Muscle of leg (tissue), 11 donors: Measurements from ENCODE around the gene CLHC1. TPM values are rescaled to one million over a fixed set of nuclear protein-coding genes. Genes with fewer than 3 reads are reported as not detected.
A peak's percentile ranks its signal among the peaks of the same experiment; 100 is the strongest.

Source experiments
- DNase-seq: peaks from one replicate; pipeline ENCODE4 v3.0.0; 2013
- H3K27ac ChIP-seq: one replicate; pipeline ENCODE4 v1.5.1; 2013; ENCODE audit warnings: mild to moderate bottlenecking, low read length, control low read depth
- H3K27me3 ChIP-seq: one replicate; pipeline ENCODE4 v1.6.1; 2013; ENCODE audit warnings: low read length; ENCODE audit not compliant: control insufficient read depth, insufficient read depth
- H3K36me3 ChIP-seq: one replicate; pipeline ENCODE4 v1.6.1; 2013; ENCODE audit warnings: low read length; ENCODE audit not compliant: control insufficient read depth, insufficient read depth
- H3K4me1 ChIP-seq: one replicate; pipeline ENCODE4 v1.6.1; 2013; ENCODE audit warnings: low read length; ENCODE audit not compliant: control insufficient read depth, insufficient read depth
- H3K4me3 ChIP-seq: one replicate; pipeline ENCODE4 v1.5.1; 2013; ENCODE audit warnings: low read length, control low read depth
- H3K9me3 ChIP-seq: replicated peaks from 2 replicates; pipeline ENCODE4 v1.6.1; 2013; ENCODE audit warnings: low read depth, low read length; ENCODE audit not compliant: control insufficient read depth
- WGBS: methylation state at CpG from one replicate; pipeline ENCODE4 v1.1.5; 2013; ENCODE audit warnings: missing lambda C conversion rate; ENCODE audit not compliant: insufficient coverage; 5-methylcytosine and 5-hydroxymethylcytosine counted together
- polyA plus RNA-seq, 8 donors: library from polyadenylated mRNA; unstranded; fragments of 120-200 nt; gene quantifications; one replicate each; pipeline versions ENCODE4 v1.2.1 to v1.2.3, GENCODE V29; 2013; ENCODE audit warnings: inconsistent platforms in 1 of 8, low replicate concordance in 1 of 8; ENCODE audit not compliant: insufficient read length in 8 of 8, insufficient read depth in 1 of 8
- total RNA-seq: library from RNA; stranded (reverse); fragments of 120-200 nt; gene quantifications from one replicate; pipeline ENCODE4 v1.2.4, GENCODE V29; 2013

The CLHC1 gene
- total and polyA plus RNA-seq, 9 donors, result 6.4 to 15.1 (median 8.8) TPM

DNA sequence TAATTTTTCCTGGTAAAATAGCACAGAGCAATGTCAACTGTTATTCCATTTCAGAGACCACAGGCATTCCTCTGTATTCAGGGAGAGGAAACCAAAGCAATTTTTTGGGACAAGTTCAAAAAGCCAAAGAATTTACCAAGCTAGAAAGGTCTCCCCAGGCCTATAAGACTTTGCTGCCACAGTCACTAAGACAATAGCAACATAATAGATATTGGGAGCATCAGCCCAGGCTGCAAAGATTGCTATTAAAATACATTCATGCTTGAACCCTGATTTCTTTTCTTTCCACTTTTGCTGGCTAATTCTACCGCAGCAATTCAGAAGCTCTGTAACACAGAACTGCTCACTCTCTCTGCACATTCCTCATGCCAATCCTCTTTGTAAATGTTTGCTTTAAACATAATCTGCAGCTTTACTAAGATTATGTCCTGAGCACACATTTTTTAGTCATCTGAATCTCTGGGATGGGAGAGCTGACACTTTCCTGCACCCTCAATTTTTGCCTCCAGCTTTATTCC lies 76.3 kb downstream of the CLHC1 start:
- Histone ChIP-seq H3K36me3 (no peaks in the 10 kb centered on the region), H3K27me3 (no peaks in the 10 kb centered on the region), H3K4me3 (no peak overlapping the region), H3K9me3 (no peaks in the 10 kb centered on the region), H3K4me1 (peaks cover 58% of the 10 kb centered on the region), H3K27ac (peak overlapping the region; percentile 54)
- DNase-seq, result no peak
- WGBS, result 0% methylated on average over 1 of the region's 1 CpG

DNA sequence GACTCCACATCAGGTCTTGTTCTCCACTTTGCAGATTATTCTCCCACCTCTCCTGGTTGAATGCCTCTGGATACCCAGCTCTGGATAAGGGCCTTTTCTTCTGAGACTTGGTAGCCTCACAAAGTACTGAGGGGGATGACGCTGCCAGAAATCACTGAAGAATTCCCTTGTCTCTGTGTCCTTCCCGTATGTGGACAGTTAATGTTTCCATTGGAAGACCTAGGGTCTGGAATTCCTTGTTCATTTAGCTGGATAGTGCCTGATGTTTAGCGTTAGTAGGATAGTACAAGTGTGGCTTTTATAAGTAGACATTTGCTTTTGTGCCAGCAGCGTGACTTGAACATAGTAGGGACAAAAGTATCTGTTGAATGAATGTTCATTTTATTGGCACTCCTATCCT lies 76.9 kb downstream of the CLHC1 start:
- peaks cover 58% of the 10 kb centered on the region for H3K4me1 ChIP-seq
- no CpG with 5 or more reads among the region's 4 CpGs for WGBS

DNA sequence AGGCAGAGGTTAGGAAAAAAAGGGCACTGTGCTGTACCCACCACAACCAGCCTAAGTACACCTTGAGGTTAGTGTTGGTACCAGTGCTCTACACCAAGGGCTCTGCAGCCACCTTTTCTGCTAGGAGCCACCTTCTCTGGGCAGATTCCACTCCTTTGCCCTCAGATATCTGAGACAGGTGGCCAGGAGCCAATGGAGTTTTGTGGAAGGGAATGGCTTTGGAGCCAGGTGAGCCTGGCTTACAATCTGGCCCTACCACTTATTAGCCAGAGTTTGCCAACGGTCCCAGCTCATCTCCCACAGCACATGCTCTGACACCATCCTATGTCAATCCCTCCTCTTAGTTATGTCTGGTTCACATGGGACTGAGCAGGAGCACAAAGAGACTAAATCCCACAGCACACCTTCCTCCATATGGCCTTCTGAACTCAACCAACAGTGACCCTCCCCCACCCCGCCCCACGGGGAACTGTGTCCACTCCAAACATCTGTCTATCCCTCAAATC lies 77.5 kb downstream of the CLHC1 start:
- no peak for DNase-seq
- Histone ChIP-seq H3K27ac (no peak overlapping the region), H3K4me3 (no peak overlapping the region), H3K27me3 (no peaks in the 10 kb centered on the region), H3K9me3 (no peaks in the 10 kb centered on the region), H3K36me3 (no peaks in the 10 kb centered on the region), H3K4me1 (peaks cover 55% of the 10 kb centered on the region)
- 75% methylated on average over 2 of the region's 3 CpGs for WGBS

More for the DNA sequence above, 76.9 kb downstream of the CLHC1 start:
- no peaks in the 10 kb centered on the region for H3K36me3 ChIP-seq
- H3K4me3 ChIP-seq, result no peak overlapping the region
- H3K27me3 ChIP-seq, result no peaks in the 10 kb centered on the region
- DNase-seq, result no peak
- H3K27ac ChIP-seq, result no peak overlapping the region
- H3K9me3 ChIP-seq, result no peaks in the 10 kb centered on the region

DNA sequence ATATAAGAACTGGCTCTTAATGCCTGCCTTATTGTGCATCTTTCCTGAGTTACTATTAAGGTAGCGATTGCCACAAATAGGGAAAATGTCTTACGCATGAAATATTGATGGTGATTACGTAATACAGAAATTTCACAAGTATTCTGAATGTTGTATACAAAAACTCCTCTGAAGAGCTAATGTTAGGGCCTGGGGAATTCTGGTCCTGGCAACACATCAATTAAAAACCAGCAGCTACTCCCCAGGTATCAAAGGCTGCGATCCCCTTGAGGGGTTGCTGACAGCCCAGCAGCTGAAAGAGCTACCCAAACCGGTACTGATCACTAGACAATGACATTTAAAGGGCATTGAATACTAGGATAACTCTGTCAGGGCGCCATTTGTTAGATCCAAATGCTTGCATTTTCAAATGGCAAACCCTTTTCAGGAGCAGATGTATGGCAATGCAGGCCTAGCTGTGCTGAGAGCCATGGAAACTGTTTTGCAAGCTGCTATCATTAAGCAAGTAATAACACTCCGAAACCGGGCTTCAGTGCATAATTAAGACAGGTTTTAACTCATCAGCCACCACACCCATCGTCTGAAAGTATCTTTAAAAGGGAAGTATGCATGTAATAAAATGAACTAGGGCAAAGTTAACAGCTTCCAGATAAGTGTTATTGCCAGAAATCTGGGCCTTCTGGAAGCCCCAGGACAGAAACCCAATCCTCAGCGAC lies 78.4 kb downstream of the CLHC1 start:
- no peak for DNase-seq
- H3K4me3 ChIP-seq, result no peak overlapping the region
- H3K9me3 ChIP-seq, result no peaks in the 10 kb centered on the region
- H3K27me3 ChIP-seq, result no peaks in the 10 kb centered on the region
- H3K27ac ChIP-seq, result no peak overlapping the region
- peaks cover 47% of the 10 kb centered on the region for H3K4me1 ChIP-seq
- H3K36me3 ChIP-seq, result no peaks in the 10 kb centered on the region
- WGBS, result 60% methylated on average over 2 of the region's 10 CpGs

DNA sequence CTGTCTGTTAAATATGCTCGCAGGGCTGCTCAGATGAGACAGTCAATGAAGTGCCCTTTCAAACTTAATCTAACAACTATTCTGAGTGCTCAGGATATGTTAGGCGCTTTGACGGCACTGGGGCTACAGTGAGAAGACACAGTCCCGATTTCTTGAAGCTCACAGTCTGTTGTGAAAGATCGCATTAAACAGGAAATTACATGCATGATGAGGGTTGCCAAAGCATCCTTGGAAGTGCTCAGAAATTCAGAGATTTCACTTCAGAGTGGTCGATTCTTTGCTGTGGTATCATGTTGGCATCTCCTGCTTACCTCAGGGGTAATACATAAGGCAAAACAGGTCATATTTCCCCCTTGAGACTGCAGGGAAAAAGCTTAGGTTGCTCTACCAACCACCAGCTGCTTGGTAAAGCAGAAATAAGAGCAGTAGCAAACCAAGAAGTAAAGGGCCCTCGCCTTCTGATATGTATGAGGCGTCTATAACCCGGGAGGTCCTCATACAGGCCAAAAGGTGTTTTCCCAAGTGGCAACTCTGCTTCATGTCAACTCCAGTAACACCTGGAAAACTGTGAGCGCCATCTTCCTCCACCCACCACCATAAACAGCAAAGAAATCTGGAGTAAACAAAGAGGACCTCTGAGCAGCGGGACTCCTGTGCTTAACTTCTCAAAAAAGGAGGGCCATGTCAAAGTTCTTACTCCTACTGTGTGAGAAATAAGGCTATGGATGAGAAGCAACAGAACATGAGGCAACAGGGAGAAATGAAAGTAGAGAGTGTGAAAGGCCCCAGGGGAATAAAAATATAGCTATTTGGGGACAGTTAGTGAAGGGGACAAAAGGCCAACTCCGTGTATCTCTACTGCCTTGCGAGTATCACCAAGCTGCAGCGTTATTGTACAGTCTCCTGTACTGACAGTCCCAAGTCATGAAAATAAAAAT lies 79.3 kb downstream of the CLHC1 start:
- whole genome bisulfite sequencing, result 74% methylated on average over 11 of the region's 14 CpGs
- Histone ChIP-seq H3K27ac (no peak overlapping the region), H3K4me1 (peaks cover 44% of the 10 kb centered on the region)

DNA sequence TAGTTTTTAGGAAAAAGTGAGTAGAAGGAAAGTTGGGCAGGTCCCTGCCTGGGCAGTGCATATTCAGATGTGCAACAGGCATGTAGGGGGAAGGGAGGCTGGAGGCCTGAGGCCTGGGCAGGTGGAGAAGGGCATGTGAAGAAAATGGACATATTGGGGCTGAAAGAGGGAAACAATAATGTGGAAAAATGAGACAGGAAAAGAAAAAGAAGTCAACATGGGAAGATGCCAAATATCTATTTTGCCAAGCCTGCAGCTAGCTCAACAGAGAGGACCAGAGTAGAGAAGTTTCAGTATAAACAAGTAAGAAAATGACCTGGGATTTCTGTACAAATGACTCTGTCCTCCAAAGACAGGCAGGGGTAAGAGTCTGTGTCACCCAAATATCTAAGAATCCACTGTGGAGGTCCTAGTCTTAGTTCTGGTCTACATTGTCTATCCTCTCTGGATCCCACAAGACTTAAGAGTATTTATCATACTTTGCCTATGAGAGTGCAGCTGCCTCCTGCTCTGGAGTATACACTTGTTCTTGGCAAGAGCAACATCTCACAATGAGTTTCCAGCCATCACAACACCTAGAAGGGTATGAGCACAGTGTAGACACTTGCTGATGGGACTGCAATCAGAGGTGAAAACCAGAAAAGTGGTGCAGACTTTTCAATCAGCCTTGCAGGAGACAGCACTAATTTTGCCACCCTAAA lies 80.2 kb downstream of the CLHC1 start:
- Histone ChIP-seq H3K27ac (no peak overlapping the region), H3K9me3 (no peaks in the 10 kb centered on the region), H3K4me1 (peaks cover 38% of the 10 kb centered on the region), H3K4me3 (no peak overlapping the region), H3K36me3 (no peaks in the 10 kb centered on the region), H3K27me3 (no peaks in the 10 kb centered on the region)
- DNase-seq, result peak; percentile 61

More for the DNA sequence above, 79.3 kb downstream of the CLHC1 start:
- Histone ChIP-seq H3K4me3 (no peak overlapping the region), H3K36me3 (no peaks in the 10 kb centered on the region), H3K27me3 (no peaks in the 10 kb centered on the region), H3K9me3 (no peaks in the 10 kb centered on the region)
- no peak for DNase-seq

DNA sequence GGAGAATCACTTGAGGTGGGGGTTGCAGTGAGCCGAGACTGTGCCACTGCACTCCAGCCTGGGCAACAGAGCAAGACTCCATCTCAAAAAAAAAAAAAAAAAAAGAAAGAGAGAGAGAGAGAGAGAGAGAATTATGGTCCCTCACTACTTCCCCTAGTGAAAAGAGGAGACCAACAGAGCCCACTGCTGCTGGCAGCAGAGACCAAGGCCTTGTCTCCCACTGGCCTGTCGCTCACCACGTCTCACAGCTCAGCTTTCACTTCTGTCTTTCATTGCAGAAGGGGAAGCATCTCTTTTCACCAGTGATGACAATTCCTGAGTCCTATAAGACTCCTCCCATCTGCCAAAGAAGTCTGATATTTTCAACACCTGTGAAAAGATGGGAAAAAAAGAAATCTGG lies 81.3 kb downstream of the CLHC1 start:
- peak; percentile 72 for DNase-seq
- Histone ChIP-seq H3K9me3 (no peaks in the 10 kb centered on the region), H3K4me3 (no peak overlapping the region), H3K4me1 (peaks cover 27% of the 10 kb centered on the region), H3K27ac (no peak overlapping the region), H3K36me3 (no peaks in the 10 kb centered on the region), H3K27me3 (no peaks in the 10 kb centered on the region)
- WGBS, result no CpG with 5 or more reads among the region's 3 CpGs

DNA sequence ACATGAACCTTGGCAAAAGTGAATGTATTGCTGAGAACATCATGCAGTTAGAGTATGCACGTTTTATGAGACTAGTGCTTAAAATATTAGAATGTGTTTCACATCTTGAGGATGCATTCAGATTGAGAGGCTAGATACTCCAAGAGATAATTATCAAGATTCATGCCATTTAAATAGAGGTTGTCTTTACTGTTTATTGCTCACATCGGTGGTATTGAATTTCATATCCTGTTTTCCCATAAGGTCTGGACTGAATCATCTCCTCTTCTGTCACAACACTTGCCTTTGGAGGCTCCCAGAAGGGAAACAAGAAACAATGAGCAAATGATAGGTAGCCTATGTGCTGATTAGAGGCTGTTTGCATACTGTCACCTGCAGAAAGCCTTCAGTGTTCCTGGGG lies 83.8 kb downstream of the CLHC1 start:
- Histone ChIP-seq H3K9me3 (no peaks in the 10 kb centered on the region), H3K27me3 (no peaks in the 10 kb centered on the region), H3K4me3 (no peak overlapping the region), H3K4me1 (peaks cover 15% of the 10 kb centered on the region), H3K36me3 (no peaks in the 10 kb centered on the region), H3K27ac (no peak overlapping the region)
- no peak for DNase-seq
- WGBS, result no CpG with 5 or more reads among the region's 2 CpGs

DNA sequence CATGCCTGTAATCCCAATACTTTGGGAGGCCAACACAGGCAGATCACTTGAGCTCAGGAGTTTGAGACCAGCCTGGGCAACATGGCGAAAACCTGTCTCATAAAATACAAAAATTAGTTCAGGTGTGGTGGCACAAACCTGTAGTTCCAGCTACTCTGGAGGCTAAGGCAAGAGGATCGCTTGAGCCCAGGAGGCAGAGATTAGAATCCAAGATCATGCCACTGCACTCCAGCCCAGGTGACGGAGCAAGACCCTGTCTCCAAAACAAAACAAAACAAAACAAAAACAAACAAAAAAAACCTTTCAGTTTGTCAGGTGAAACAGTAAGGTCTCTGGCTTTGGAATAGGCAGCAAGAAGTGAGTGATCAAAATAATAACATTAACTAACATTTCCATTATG lies 84.6 kb downstream of the CLHC1 start:
- no peak overlapping the region for H3K27ac ChIP-seq
- no CpG with 5 or more reads among the region's 3 CpGs for WGBS
- no peaks in the 10 kb centered on the region for H3K36me3 ChIP-seq
- H3K4me3 ChIP-seq, result no peak overlapping the region
- H3K9me3 ChIP-seq, result no peaks in the 10 kb centered on the region
- no peaks in the 10 kb centered on the region for H3K27me3 ChIP-seq
- peaks cover 13% of the 10 kb centered on the region for H3K4me1 ChIP-seq
- DNase-seq, result no peak
